Measurements from ENCODE around the gene VSIG4. TPM values are rescaled to one million over a fixed set of nuclear protein-coding genes. Genes with fewer than 3 reads are reported as not detected.

Gene VSIG4
- total RNA-seq, 1 experiment from 2014 or later, result not detected

DNA sequence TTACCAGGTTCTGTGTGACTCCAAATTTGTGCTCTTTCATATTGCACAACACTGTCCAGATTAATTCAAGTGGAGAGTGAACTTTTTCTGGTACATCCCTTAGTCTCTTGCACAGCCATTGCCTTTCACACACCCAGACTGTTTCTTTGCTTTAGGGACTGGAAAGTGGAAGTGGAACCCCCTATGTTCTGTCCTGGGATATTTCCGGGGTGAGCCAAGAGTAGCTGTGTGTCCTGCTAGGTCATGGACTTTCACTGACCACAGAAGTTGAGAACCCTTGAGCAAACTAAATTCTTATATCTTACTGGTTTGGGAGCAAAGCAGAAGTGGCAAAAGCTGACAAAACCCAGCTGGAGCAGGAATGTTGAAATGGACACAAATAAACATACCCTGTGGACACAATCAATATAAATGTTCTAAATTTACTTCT is 10.3 kb upstream of the VSIG4 start:
- Histone ChIP-seq H3K4me1 (ENCODE audit: insufficient read depth, low read length) (no peaks in the 10 kb centered on the region), H4K20me1 (ENCODE audit: low read length) (no peaks in the 10 kb centered on the region), H3K27ac (ENCODE audit: low read length) (no peak overlapping the region), H3K79me2 (ENCODE audit: low read length) (no peaks in the 10 kb centered on the region), H3K4me2 (ENCODE audit: low read length) (no peak overlapping the region), H2AFZ (ENCODE audit: low read length) (no peak overlapping the region), H3K9me3 (ENCODE audit: low read length) (no peaks in the 10 kb centered on the region), H3K9me2 (replicated peaks; ENCODE audit: low read length) (no peaks in the 10 kb centered on the region), H3K27me3 (ENCODE audit: low read length) (no peaks in the 10 kb centered on the region), H3K4me3 (ENCODE audit: low read length) (no peak overlapping the region), H3K36me3 (ENCODE audit: low read depth, low read length) (no peaks in the 10 kb centered on the region), H3K9ac (ENCODE audit: low read length) (no peak overlapping the region), H3F3A (ENCODE audit: low read length, unreplicated experiment) (no peaks in the 10 kb centered on the region)
- ChIA-PET POLR2A (ENCODE audit: unreplicated experiment) (no interaction called here), CTCF (no interaction called here)
- BruUV-seq (replicated peaks), result no TSS peak
- no peak for TF ChIP-seq EZH2 (IDR thresholded peaks at IDR 0.05; ENCODE audit: low read length, unreplicated experiment)
- TF ChIP-seq EZH2phosphoT487 (IDR thresholded peaks at IDR 0.05; ENCODE audit: borderline replicate concordance, low read length), result no peak
- TF ChIP-seq, protein P1, sequence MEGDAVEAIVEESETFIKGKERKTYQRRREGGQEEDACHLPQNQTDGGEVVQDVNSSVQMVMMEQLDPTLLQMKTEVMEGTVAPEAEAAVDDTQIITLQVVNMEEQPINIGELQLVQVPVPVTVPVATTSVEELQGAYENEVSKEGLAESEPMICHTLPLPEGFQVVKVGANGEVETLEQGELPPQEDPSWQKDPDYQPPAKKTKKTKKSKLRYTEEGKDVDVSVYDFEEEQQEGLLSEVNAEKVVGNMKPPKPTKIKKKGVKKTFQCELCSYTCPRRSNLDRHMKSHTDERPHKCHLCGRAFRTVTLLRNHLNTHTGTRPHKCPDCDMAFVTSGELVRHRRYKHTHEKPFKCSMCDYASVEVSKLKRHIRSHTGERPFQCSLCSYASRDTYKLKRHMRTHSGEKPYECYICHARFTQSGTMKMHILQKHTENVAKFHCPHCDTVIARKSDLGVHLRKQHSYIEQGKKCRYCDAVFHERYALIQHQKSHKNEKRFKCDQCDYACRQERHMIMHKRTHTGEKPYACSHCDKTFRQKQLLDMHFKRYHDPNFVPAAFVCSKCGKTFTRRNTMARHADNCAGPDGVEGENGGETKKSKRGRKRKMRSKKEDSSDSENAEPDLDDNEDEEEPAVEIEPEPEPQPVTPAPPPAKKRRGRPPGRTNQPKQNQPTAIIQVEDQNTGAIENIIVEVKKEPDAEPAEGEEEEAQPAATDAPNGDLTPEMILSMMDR (conservative IDR thresholded peaks at IDR 0.05; ENCODE audit: low read depth, low read length), result no peak
- ATAC-seq (no peak), DNase-seq (no peak)
- intact Hi-C loops (cut with micrococcal nuclease), result no loop called here

DNA sequence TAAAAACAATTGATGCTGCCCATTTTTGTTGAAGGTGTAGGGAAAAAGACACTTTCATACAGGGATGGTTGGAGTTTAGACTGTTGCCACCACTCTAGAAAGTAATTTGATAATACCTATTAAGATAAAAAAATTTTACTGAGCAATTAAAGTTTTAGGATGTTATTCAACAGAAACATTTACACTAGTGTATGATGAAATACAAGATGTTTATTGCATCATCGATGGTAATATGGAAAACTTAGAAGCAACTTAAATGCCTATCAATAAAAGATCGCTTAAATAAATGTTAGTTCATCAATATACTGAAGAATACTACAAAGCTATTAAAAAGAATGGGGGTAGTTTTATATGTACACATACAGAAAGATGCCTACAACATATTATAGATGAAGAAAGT is 9.2 kb upstream of the VSIG4 start:
- intact Hi-C loops (cut with micrococcal nuclease), result no loop called here
- Histone ChIP-seq H2AFZ (ENCODE audit: low read length) (no peak overlapping the region), H3K9ac (ENCODE audit: low read length) (no peak overlapping the region), H3K4me3 (ENCODE audit: low read length) (no peak overlapping the region), H3K9me2 (replicated peaks; ENCODE audit: low read length) (no peaks in the 10 kb centered on the region), H3F3A (ENCODE audit: low read length, unreplicated experiment) (no peaks in the 10 kb centered on the region), H4K20me1 (ENCODE audit: low read length) (no peaks in the 10 kb centered on the region), H3K27ac (ENCODE audit: low read length) (no peak overlapping the region), H3K9me3 (ENCODE audit: low read length) (no peaks in the 10 kb centered on the region), H3K27me3 (ENCODE audit: low read length) (no peaks in the 10 kb centered on the region), H3K4me2 (ENCODE audit: low read length) (no peak overlapping the region), H3K36me3 (ENCODE audit: low read depth, low read length) (no peaks in the 10 kb centered on the region), H3K79me2 (ENCODE audit: low read length) (no peaks in the 10 kb centered on the region), H3K4me1 (ENCODE audit: insufficient read depth, low read length) (no peaks in the 10 kb centered on the region)
- no peak for ATAC-seq
- no TSS peak for BruUV-seq (replicated peaks)
- TF ChIP-seq EZH2 (IDR thresholded peaks at IDR 0.05; ENCODE audit: low read length, unreplicated experiment) (no peak), EZH2phosphoT487 (IDR thresholded peaks at IDR 0.05; ENCODE audit: borderline replicate concordance, low read length) (no peak)
- TF ChIP-seq, protein P1 (conservative IDR thresholded peaks at IDR 0.05; ENCODE audit: low read depth, low read length), result no peak
- DNase-seq, result no peak
- ChIA-PET CTCF (no interaction called here), POLR2A (ENCODE audit: unreplicated experiment) (no interaction called here)

DNA sequence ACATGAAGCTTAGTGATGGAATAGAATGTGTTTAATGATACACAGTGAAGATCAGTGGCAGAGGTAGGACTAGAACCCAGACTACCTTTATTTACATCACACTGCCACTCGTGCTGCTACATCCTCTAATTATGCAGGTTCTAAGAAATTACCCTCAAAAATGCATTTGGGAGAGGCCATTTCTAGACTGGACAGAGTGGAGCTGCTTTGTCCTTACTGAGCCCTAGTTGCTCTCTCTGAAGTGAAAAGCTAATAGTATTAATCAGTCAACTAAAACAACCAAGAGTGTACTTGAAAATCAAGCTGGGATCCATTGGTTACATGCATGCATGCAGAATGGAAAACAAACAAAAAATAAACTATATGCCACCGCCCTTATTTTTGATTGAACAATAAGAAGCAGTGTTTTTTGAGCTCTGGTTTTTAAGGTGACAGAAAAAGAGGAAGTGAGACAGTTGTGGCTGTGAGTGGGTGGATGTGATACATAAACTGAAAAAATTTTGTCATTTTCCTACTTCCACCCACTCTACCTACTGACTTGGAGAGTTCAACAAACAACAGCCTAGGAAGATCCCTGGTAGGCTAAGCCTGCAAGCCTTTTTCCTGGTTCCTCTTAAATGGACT is 6.8 kb upstream of the VSIG4 start:
- H3K9me2 ChIP-seq (replicated peaks; ENCODE audit: low read length), result no peaks in the 10 kb centered on the region
- ATAC-seq (no peak), DNase-seq (no peak)
- no TSS peak for BruUV-seq (replicated peaks)
- H3K27ac ChIP-seq (ENCODE audit: low read length), result no peak overlapping the region
- no peak overlapping the region for H3K4me2 ChIP-seq (ENCODE audit: low read length)
- H3K4me3 ChIP-seq (ENCODE audit: low read length), result no peak overlapping the region
- H3F3A ChIP-seq (ENCODE audit: low read length, unreplicated experiment), result no peaks in the 10 kb centered on the region
- CTCF ChIA-PET, result no interaction called here
- TF ChIP-seq, protein P1 (conservative IDR thresholded peaks at IDR 0.05; ENCODE audit: low read depth, low read length), result no peak
- TF ChIP-seq EZH2phosphoT487 (IDR thresholded peaks at IDR 0.05; ENCODE audit: borderline replicate concordance, low read length) (no peak), EZH2 (IDR thresholded peaks at IDR 0.05; ENCODE audit: low read length, unreplicated experiment) (no peak)
- no peaks in the 10 kb centered on the region for H4K20me1 ChIP-seq (ENCODE audit: low read length)
- POLR2A ChIA-PET (ENCODE audit: unreplicated experiment), result no interaction called here
- H3K36me3 ChIP-seq (ENCODE audit: low read depth, low read length), result no peaks in the 10 kb centered on the region
- no peak overlapping the region for H3K9ac ChIP-seq (ENCODE audit: low read length)
- H3K4me1 ChIP-seq (ENCODE audit: insufficient read depth, low read length), result no peaks in the 10 kb centered on the region
- intact Hi-C loops (cut with micrococcal nuclease), result no loop called here
- no peaks in the 10 kb centered on the region for H3K9me3 ChIP-seq (ENCODE audit: low read length)
- no peaks in the 10 kb centered on the region for H3K27me3 ChIP-seq (ENCODE audit: low read length)
- H3K79me2 ChIP-seq (ENCODE audit: low read length), result no peaks in the 10 kb centered on the region
- H2AFZ ChIP-seq (ENCODE audit: low read length), result no peak overlapping the region

Data from PC-3 (cell line).